HG03196 (cell line): ENCODE results near the gene STAM.
"Not testable (repeated sequence)": the region's sequence is repeated elsewhere in the genome, so short reads cannot be mapped to it uniquely, and the experiment has no call there.

Experiments
- ATAC-seq: cut with Tn5 transposase; IDR thresholded peaks from one replicate; pipeline ENCODE4 v1.9.1; 2021; ENCODE audit not compliant: unreplicated experiment

STAM gene

DNA sequence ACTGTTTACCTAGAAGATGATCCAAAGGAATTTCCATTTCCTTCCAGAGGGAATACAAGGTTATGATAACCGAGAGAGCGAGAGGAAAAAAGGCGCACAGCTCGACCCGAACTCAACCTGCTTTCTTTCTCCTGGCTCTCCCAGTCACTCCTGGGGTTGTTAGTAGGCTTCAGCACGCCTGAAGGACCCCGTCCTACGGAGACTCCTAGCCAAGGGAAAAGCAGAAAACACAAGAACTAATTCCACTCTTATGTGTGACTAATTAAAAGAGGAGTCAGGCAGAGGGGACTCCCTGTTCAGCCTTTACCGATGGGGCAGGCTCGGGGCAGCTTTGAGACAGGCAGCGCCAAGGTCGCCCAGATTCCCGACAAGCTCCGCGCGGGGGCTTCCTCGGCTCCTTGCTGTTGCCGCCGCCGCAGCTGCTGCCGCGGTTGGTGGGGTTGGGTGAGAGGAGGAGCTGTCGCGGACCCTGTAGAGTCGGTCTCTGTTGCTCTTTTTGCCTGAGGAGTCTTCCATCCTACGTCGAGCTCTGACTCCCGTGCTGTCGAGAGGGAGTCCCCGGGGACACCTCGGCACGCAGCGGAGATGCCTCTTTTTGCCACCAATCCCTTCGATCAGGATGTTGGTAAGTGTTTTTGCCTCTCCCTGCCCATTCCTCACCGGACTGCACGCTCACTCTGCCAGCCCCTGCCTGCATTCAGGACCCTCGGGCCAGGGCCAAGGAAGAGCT lies at the start of gene STAM:
Gene STAM (plus strand): TSS at position 397 of the 730 bp plus-strand sequence. CDS start 189 bp downstream, at position 586.
- peak; percentile 90 for ATAC-seq

- ATAC-seq, result no peak
Observed at GRCh38 chr10:17597386-17597785, 46.6 kb upstream of the STAM start.

- no peak for ATAC-seq
Observed at GRCh38 chr10:17599089-17599488, 44.9 kb upstream of the STAM start.

DNA sequence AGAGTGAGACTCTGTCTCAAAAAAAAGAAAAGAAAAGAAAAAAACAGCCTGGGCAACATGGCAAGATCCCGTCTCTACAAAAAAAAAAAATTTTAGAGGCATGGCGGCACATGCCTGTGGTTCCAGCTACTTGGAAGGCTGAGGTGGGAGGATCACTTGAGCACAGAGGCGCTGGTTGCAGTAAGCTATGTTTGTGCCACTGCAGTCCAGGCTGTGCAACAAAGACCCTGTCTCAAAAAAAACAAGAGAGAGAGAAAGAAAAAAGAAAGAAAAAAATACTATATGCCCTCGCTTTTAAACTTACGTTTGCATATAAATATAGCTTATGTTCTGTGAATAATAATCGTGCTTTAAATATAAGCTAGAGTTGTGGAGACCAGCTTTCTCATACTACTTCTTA lies 38.0 kb upstream of the STAM start:
- no peak for ATAC-seq

DNA sequence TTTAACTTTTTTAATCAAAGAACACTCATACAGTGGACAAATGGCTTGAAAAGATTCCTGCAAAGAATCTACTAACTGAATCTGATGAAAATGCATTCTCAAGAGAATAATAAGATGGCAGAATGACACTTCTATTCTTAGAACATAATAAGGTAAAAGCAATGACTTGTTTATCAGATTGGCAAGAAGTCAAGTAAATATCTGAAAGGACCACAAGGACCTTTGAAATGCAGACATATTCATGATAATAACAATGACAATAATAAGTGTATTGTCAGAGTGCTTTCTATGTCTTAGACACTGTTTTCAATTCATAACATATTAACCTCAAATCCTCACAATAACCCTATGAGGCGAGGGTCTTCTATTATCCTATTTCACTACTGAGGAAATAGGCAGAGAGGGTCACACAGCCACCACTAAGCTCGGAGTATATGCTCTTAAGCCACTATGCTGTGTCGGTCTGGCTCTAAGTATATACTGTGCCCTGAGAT lies 37.4 kb upstream of the STAM start:
- ATAC-seq, result no peak

- ATAC-seq, result no peak
Observed at GRCh38 chr10:17607060-17607459, 36.9 kb upstream of the STAM start.

DNA sequence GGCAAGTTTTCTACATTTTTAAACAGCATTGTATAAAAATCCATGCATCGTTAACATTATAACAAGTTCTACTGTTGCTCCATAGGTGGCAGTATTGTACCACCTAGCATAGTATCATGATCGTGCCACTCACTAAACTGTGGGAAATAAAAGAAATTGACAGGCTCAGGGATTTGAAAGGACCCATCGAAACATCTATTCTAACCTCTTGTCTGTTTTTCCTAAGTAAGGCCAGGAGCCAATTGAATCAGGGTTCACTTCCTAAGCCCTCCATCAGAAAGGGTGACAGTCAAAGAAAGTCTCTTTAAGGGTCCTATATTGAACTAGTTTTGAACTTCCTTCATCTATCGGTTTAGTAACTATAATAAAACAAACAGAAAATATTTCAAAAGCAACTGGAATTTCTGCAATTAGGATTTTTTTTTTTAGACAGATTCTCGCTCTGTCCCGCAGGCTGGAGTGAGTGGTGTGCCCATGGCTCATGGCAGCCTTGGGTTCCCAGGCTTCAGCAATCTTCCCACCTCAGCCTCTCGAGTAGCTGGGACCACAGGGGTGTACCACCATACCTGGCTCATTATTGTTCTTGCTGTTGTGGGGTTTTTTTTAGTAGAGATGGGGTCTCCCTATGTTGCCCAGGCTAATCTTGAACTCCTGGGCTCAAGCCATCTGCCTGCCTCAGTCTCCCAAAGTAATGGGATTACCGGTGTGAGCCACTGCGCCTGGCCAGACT lies 36.2 kb upstream of the STAM start:
- ATAC-seq, result peak; percentile 76

DNA sequence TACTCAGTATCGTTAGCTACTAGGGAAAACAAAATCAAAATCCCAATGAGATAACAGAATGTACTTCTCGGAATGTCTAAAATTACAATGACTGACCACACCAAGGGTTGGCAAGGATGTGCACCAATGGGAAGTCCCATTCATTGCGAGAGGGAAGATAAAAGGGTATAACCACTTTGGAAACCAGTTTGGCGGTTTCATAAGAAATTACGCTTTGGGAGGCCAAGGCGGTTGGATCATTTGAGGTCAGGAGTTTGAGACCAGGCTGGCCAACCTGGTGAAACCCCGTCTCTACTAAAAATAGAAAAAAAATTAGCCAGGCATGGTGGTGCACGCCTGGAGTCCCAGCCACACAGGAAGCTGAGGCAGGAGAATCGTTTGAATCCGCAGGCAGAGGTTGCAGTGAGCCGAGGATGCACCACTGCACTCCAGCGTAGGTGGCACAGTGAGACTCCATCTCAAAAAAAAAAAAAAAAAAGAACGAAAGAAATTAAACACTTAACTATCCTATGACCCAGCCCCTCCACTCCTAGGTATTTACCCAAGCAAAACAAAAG lies 34.4 kb upstream of the STAM start:
- no peak for ATAC-seq

DNA sequence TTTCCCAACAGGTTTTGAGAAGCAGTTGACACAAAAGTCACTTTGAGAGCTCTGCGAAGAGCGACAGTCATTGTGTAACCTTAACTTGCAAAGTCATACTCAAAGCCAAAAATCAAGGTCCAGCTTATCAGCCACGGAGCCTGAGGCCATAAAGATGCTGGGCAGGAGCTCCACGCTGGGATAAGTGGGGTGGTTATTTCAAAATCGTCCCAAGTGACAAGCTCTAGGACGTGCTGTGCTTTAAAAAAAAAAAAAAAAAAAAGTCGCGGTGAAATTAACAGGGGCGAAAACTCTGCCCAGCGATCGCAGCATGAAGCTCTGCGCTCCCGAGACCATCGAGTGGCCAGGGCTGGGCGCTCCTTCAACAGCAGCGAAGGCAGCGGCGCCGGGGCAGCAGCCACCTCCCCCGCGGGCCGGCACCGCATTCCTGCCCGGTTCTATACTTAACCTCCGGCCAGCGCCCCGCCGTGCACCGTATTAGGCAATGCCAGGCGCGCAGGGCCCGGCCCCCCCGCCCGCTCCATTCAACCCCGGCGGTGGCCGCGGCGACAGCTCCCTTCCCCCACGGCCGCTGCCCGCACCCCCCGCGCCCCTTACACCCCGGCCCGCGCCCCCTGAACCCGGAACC lies 27.4 kb upstream of the STAM start:
- ATAC-seq, result peak; percentile 55

GRCh38 chr10:17617031-17617911 lies 26.7 kb upstream of the STAM start, which contains the start of gene HACD1:
Gene HACD1 (minus strand): TSS chr10:17617374. CDS start chr10:17617339, 35 bp downstream.
- ATAC-seq, result peak; percentile 66

DNA sequence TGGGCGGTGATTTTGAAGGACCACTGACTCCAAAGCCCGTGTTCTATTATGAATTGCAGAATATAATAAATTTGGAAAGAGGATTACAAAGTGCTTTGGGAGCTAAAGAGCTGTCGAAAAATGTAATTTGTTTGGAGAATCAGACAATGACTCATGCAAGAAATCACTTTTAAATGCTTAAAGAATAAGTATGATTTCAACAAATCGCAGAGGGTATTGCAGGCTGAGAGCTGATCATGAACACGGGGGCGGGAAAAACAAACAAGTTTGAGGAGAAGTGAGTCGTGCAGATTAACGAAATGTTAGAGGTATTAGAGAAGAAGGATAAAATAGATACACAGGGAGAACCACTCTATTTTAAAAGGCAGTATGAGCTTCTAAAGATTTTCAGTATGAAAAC lies 21.9 kb upstream of the STAM start:
- ATAC-seq, result no peak

GRCh38 chr10:17624996-17625395 lies 19.0 kb upstream of the STAM start:
- no peak for ATAC-seq

DNA sequence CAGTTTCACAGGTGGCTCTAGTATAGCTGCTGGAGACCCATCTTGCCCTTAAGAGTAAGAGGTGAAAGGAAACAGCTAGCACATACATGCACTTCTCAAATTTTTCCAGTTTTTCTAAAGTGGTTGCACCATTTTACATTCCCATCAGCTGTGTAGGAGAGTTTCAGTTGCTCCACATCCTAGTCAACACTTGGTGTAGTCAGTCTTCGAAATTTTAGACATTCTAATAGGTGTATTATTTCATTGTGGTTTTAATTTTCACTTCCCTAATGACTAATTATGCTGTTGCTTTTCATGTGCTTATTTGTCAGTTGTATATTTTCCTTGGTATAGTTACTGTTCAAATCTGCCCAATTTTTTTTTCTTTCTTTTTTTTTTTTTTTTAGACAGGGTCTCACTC lies 17.3 kb upstream of the STAM start:
- no peak for ATAC-seq

GRCh38 chr10:17632590-17632989 lies 11.4 kb upstream of the STAM start:
- ATAC-seq, result not testable (repeated sequence)

DNA sequence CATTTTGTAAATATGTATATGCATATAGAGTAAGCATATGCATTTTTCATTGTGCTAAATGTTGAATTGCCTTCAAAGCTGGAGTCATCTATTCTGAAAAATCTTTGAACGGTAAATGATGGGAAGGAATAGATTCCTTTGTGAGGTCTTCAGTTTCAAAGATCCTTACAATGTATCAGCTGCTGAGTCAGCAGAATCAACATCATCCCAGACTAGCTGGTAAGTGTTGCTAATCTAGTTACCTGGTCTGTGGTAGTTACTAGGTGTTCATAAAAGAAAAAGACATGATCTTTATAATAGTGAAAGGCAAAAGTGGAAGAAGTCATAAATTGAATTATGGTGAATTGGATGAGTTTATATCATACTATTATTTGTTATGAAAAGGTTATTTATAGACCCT lies 10.6 kb upstream of the STAM start:
- ATAC-seq, result no peak

DNA sequence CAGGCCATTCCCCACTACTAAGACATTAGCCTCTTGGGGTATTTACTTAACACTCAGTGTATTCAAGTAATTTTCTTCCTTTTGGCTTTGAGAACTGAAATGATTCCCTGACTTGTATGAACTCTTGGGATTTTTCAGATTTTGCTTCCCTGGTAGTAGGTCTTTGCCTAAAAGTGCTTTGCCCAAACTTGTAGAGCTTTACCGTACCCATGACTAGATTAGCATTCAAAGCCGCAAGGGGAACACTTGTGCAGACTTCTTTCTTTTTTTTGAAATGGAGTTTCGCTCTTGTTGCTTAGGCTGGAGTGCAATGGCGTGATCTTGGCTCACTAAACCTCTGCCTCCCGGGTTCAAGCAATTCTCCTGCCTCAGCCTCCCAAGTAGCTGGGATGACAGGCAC lies 6.1 kb upstream of the STAM start:
- no peak for ATAC-seq

DNA sequence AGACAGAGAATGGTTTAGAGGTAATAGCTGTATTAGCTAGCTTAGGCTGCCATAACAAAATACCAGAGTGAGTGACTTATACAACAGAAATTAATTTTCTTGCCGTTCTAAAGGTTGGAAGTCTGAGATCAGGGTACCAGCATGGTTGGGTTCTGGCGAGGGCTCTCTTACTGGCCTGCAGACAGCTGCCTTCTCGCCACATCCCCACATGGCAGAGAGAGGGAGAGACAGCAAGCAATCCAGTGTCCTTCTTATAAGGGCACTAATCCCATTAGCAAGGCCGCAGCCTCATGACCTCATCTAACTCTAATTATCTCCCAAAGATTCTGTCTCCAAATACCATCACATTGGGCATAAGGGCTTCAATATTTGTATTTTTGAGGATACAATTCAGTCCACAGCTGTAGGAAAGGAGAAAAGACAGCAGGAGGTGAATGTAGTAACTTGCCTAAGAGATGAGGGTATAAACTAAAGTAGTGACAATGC lies 3.6 kb upstream of the STAM start:
- no peak for ATAC-seq

- ATAC-seq, result peak; percentile 7
Observed at GRCh38 chr10:17643339-17643754, 604 bp upstream of the STAM start.

- peak; percentile 33 for ATAC-seq
Observed at GRCh38 chr10:17644485-17644943, 563 bp downstream of the STAM start.
